Calu3 (cell line): Measurements from ENCODE around the gene FADS1. TPM values are rescaled to one million over a fixed set of nuclear protein-coding genes. Genes with fewer than 3 reads are reported as not detected.

Source experiments
- BruUV-seq: library from RNA; stranded (reverse); fragments of 400-500 nt; replicated peaks from 2 replicates; lab custom pipeline; 2021; lab: Mats Ljungman, UMichigan
- CTCF ChIA-PET: fragments of 300-600 bp; sonication (Branson Sonifier 250); formaldehyde crosslinking; loops from one replicate; lab custom pipeline; 2022; ENCODE audit warnings: antibody characterized with exemption; lab: Charles Lee
- DNase-seq: peaks from one replicate; pipeline ENCODE4 v3.0.0; 2022
- H3K27ac Mint-ChIP-seq: one replicate; pipeline ENCODE4 v1.8.0; 2022; ENCODE audit warnings: mixed read lengths; ENCODE audit not compliant: unreplicated experiment
- H3K27me3 Mint-ChIP-seq: one replicate; pipeline ENCODE4 v1.8.0; 2022; ENCODE audit warnings: mixed read lengths; ENCODE audit not compliant: unreplicated experiment
- H3K36me3 Mint-ChIP-seq: one replicate; pipeline ENCODE4 v1.8.0; 2022; ENCODE audit warnings: mild to moderate bottlenecking, moderate library complexity, mixed read lengths; ENCODE audit not compliant: insufficient read depth, unreplicated experiment
- H3K4me1 Mint-ChIP-seq: one replicate; pipeline ENCODE4 v1.8.0; 2022; ENCODE audit warnings: mild to moderate bottlenecking, low read depth, mixed read lengths; ENCODE audit not compliant: unreplicated experiment
- H3K4me3 Mint-ChIP-seq: one replicate; pipeline ENCODE4 v1.8.0; 2022; ENCODE audit warnings: mild to moderate bottlenecking, low read depth, moderate library complexity, mixed read lengths; ENCODE audit not compliant: unreplicated experiment
- H3K9me3 Mint-ChIP-seq: one replicate; pipeline ENCODE4 v1.8.0; 2022; ENCODE audit warnings: low read depth, mixed read lengths; ENCODE audit not compliant: unreplicated experiment
- CTCF ChIP-seq: fragments of 200-600 bp; IDR thresholded peaks from one replicate; pipeline ENCODE4 v1.8.0; 2022; ENCODE audit warnings: antibody characterized with exemption; ENCODE audit not compliant: unreplicated experiment
- intact Hi-C: fragments of 100-400 bp; cut with micrococcal nuclease; formaldehyde crosslinking; loops from one replicate; pipeline ENCODE4 v1.10.0; 2022; ENCODE audit not compliant: unreplicated experiment
- total RNA-seq: library from RNA; stranded (reverse); gene quantifications from 2 replicates; pipeline ENCODE4 v1.2.3, GENCODE V29; 2022

FADS1 gene
- total RNA-seq, 1 experiment from 2014 or later, result 74.1 TPM

GRCh38 chr11:61769169-61769920 lies 47.5 kb downstream of the FADS1 start:
- H3K36me3 Mint-ChIP-seq, result peaks cover 26% of the 10 kb centered on the region
- CTCF ChIA-PET, result no interaction called here
- intact Hi-C loops, result no loop called here
- H3K4me1 Mint-ChIP-seq, result no peaks in the 10 kb centered on the region
- peak; percentile 29 for TF ChIP-seq CTCF
- no peaks in the 10 kb centered on the region for H3K9me3 Mint-ChIP-seq
- H3K27me3 Mint-ChIP-seq, result no peaks in the 10 kb centered on the region
- no peak overlapping the region for H3K27ac Mint-ChIP-seq
- DNase-seq, result peak; percentile 45
- H3K4me3 Mint-ChIP-seq, result no peak overlapping the region
- BruUV-seq, result no TSS peak

DNA sequence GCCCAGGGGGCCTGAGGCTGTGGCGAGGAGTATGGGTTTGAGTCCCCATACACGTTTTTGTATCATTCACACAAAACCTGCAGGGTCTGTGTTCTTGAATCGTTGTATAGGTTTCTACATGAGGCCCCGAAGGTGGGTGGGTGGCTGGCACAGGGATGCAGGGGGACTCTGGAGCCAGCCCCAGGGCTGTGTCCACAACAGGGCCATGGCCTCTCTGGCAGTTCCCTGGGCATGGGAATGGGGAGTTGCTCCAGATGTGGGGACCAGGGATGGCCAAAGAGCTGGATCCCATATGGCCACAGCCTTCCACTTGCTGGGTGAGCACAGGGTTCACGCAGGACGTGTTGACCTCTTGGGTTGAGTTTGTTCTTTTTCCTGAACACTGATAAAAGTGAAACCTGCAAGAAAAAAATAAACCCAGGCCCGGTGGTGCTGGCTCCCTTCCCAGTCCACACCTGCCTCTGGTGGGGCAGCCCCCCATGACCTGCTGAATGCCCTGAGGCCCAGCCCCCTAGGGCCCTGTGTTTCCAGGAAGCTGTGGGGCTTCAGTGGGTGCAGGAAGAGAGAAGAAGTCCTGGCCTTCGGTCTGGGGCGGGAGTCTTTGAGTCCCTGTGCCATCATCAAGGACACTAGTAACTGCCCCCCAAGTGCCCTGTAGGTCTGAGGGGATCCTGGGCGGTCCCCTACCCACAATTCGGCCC lies 48.3 kb downstream of the FADS1 start:
- no TSS peak for BruUV-seq
- no peaks in the 10 kb centered on the region for H3K4me1 Mint-ChIP-seq
- no peak for TF ChIP-seq CTCF
- no peaks in the 10 kb centered on the region for H3K9me3 Mint-ChIP-seq
- peaks cover 19% of the 10 kb centered on the region for H3K36me3 Mint-ChIP-seq
- DNase-seq, result no peak
- no peaks in the 10 kb centered on the region for H3K27me3 Mint-ChIP-seq
- H3K4me3 Mint-ChIP-seq, result no peak overlapping the region
- no peak overlapping the region for H3K27ac Mint-ChIP-seq
- intact Hi-C loops, result no loop called here
- CTCF ChIA-PET, result no interaction called here

GRCh38 chr11:61766353-61766841 lies 50.4 kb downstream of the FADS1 start:
- no peak for TF ChIP-seq CTCF
- CTCF ChIA-PET, result interaction anchor here (1.4 kb wide), 1 partner anchor 9 kb away, joined by 5 read pairs; no protein-coding TSS in a partner anchor

DNA sequence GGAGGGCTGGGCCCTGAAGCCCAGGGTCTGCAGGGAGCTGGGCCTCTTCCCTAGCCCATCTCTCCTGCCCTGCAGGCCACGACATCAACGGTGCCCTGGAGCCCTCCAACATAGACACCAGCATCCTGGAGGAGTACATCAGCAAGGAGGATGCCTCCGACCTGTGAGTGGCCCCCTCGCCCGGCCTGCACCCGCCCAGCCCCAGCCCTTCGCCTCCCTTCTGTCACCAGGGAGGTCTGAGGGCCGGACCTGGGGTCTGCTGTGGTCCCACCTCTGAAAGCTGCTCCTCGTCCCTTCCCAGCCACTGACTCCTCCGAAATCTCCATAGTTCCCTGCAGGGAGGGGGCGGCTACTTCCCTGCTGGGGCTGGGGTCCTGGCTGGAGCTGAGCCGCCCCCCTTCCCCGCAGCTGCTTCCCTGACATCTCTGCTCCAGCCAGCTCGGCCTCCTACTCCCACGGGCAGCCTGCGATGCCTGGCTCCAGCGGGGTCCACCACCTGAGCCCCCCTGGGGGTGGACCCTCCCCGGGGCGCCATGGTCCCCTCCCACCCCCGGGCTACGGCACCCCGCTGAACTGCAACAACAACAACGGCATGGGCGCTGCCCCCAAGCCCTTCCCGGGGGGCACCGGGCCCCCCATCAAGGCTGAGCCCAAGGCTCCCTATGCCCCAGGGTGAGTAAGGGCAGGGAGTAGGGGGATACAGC lies 51.1 kb downstream of the FADS1 start:
- no peak for TF ChIP-seq CTCF
- Mint-ChIP-seq H3K4me3 (no peak overlapping the region), H3K36me3 (peaks cover 13% of the 10 kb centered on the region), H3K4me1 (peaks cover 9% of the 10 kb centered on the region), H3K27ac (no peak overlapping the region), H3K9me3 (no peaks in the 10 kb centered on the region), H3K27me3 (no peaks in the 10 kb centered on the region)
- CTCF ChIA-PET, result interaction anchor here (0.6 to 0.7 kb wide), 2 partner anchors 10 to 44 kb away, joined by 3 read pairs; no protein-coding TSS in a partner anchor
- no TSS peak for BruUV-seq
- no peak for DNase-seq
- intact Hi-C loops, result no loop called here

More at GRCh38 chr11:61766353-61766841, 50.4 kb downstream of the FADS1 start:
- no peak for DNase-seq
- Mint-ChIP-seq H3K36me3 (peaks cover 13% of the 10 kb centered on the region), H3K27me3 (no peaks in the 10 kb centered on the region), H3K9me3 (no peaks in the 10 kb centered on the region), H3K4me1 (peaks cover 6% of the 10 kb centered on the region), H3K27ac (no peak overlapping the region), H3K4me3 (no peak overlapping the region)
- no TSS peak for BruUV-seq
- intact Hi-C loops, result no loop called here
